Left ventricle myocardium superior (tissue), 1 donor: ENCODE data around the gene CLEC4G. TPM values are rescaled to one million over a fixed set of nuclear protein-coding genes. Genes with fewer than 3 reads are reported as not detected.
"Not testable (repeated sequence)": the region's sequence is repeated elsewhere in the genome, so short reads cannot be mapped to it uniquely, and the experiment has no call there.

Experiments used
- ATAC-seq: fragments of 200-7000 bp; cut with Tn5 transposase; one replicate; pipeline ENCODE4 v1.9.1; 2020; ENCODE audit warnings: mild to moderate bottlenecking, moderate library complexity
- DNase-seq: peaks from one replicate; pipeline ENCODE4 v3.0.0-alpha.2; 2020
- intact Hi-C: fragments of 100-400 bp; cut with micrococcal nuclease; formaldehyde crosslinking; loops from one replicate; pipeline ENCODE4 v1.11.0; 2022
- long read RNA-seq: library from polyadenylated mRNA; unstranded; transcript quantifications from one replicate; pipeline ENCODE4 v2.0.0, GENCODE V29; 2021
- total RNA-seq: library from RNA; stranded (reverse); fragmentation: NEBNext Ultra II Directional; extraction: Animal tissue kit (Norgen Biotek cat#: 25700); gene quantifications from one replicate; pipeline ENCODE4 v1.2.1, GENCODE V29; 2021
- donor health status: DM: no; HTN: yes; CAD: no; lungs with severe emphysema.

The CLEC4G gene, protein sequence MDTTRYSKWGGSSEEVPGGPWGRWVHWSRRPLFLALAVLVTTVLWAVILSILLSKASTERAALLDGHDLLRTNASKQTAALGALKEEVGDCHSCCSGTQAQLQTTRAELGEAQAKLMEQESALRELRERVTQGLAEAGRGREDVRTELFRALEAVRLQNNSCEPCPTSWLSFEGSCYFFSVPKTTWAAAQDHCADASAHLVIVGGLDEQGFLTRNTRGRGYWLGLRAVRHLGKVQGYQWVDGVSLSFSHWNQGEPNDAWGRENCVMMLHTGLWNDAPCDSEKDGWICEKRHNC
- 0.42 TPM for total RNA-seq
- long read RNA-seq, partial matches to known transcripts: 0 of 1 reads
- long read RNA-seq, other reads (novel, unspliced or antisense): 0 of 1 reads

DNA sequence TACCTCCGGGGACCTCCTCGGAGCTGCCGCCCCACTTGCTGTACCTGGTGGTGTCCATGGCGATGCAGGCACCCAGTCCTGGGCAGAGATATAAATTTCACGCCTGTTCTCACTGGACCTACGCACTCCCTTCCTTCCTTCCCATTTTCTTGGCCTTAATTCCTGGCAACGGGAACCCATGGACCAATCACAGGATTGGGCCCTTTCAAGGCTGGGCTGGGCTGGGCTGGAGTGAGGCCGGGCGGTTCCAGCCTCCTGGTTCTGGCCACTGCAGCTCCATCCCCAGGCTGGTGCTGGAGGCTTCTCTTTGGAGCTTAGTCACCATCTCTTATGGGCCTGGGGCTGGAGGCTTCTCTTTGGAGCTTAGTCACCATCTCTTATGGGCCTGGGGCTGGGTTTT, at the start of gene CLEC4G:
Gene CLEC4G, minus strand, starts transcription at position 66 of the 400 bp plus-strand sequence. Its CDS starts 8 bp downstream, at position 58.
- intact Hi-C loops: no loop called here
- DNase-seq: no peak
- no peak for ATAC-seq

DNA sequence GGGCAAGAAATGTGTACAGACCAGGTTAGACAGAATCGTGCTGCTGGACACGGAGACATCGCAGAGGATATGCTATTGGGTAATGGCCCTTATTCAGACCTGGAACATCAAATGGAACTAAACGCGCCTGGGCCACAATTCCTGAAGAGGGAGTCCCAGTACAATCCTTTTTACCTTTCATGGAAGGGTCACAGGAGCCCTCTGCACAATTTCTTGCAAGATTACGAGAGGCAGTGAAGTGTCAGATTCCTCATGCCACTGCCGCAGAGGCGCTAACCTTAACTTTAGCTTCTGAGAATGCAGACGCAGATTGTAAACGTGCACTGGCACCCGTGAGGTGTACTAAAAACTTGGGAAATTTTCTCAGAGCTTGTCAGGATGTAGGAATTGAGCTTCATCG, 49.2 kb upstream of the CLEC4G start:
- no peak for DNase-seq
- intact Hi-C loops: no loop called here
- no peak for ATAC-seq

DNA sequence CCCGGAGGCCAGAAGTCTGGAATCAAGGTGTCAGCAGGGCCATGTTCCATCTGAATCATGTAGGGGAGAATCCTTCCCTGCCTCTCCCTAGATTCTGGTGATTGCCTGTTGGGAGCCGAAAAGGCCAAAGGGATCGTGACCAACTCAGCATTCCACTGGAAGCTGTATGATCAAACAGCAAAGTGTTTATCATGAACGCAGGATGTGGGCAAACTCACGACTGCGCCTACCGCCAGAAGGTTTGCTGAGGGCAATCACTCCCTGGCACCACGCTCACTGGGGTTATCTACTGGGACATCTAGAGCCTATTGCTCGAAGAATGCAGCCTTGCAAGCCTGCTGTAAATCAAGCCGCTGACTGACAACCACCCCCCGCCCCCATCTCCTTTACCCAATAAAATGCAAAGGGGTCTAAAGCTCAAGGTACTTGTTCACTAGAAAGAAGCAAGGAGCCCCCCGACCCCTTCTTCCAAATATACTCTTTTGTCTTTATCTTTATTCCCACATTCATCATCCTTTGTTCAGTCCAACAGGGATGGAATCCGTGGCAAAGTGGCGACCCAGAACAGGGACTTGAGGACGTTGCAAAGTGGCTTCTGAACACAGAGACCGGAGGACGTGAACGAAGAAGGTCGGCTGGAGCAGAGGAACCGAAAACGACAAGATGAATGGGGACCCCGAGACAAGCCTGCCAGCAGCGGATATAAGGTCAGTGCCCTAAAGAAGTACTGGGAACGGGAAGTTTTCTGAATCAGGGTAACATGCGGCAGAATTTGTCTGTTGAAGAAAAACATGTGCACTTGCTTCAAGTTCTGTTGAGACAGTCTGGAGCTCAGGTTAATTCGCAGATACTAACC, 47.9 kb upstream of the CLEC4G start:
- intact Hi-C loops: no loop called here
- DNase-seq (no peak), ATAC-seq (no peak)

DNA sequence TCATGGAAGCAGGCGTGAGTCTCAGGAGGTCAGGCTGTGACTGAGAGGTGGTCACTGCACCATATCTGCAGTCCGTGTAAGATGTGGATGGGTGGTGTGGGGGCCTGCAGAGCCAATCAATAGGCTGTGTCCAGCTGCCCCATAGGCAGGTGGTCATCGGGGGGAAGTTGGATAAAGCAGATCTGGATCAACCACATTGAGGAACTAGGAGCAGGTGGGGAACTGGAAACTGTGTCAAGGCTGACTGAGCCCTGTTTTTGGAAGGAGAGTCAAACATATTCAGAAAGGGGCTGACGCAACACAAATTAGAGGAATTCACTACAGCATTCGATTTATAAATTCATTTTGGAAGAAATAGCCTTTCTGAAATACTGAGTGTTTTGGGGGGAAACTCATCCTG, 46.2 kb upstream of the CLEC4G start:
- no peak for ATAC-seq

DNA sequence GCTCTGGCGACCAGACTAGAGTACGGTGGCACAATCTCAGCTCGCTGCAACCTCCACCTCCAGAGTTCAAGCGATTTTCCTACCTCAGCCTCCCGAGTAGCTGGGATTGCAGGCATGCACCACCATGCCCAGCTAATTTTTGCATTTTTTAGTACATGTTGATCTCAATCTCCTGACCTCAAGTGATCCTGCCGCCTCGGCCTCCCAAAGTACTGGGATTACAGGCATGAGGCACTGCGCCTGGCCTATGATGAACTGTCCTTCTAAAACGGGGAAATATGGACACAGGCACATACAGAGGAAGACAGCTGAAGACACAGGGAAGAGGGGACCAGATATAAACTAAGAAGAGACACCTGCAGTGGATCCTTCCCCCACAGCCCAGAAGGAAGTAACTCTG, 43.9 kb upstream of the CLEC4G start:
- intact Hi-C loops: no loop called here

More for the DNA sequence above, 46.2 kb upstream of the CLEC4G start:
- no peak for DNase-seq
- intact Hi-C loops: no loop called here

DNA sequence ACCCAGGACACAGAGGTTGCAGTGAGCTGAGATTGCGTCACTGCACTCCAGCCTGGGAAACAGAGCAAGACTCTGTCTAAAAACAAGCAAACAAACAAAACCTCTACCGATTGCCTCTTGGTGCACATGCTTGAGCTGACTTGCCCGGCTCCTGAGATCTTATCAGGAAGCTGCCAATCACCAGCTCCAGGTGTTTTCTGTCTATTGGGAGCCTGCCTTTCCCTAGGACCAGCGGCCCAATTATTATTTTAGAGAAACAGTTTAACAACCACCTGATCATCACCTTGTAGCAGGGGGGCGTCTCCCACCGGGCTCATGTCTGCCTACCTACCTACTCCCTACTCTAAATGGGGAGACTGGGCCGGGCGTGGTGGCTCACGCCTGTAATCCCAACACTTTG, 41.9 kb upstream of the CLEC4G start:
- intact Hi-C loops: no loop called here
- DNase-seq: no peak
- no peak for ATAC-seq

More for the DNA sequence above, 43.9 kb upstream of the CLEC4G start:
- DNase-seq (no peak), ATAC-seq (no peak)

DNA sequence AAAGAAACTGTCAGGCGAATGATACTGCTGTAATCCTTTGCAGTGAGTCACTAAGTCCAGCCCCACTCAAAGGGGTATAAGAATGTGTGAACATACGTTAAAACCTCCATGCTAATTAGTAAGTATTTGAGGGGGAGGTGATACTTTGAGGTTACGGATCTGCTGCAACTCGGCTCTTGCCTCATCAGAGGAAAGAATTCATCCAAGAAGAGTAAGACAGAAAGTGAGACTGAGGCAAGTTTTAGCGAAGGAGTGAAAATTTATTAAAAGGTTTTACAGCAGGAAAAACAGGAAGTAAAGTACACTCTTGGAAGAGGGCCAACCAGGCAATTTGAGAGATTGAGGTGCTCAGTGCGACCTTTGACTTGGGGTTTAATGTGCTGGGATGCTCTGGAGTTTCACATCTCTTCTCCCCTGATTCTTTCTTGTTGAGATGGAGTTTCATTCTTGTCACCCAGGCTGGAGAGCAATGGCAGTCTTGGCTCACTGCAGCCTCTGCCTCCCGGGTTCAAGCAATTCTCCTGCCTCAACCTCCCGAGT, 40.9 kb upstream of the CLEC4G start:
- no peak for ATAC-seq
- intact Hi-C loops: no loop called here

DNA sequence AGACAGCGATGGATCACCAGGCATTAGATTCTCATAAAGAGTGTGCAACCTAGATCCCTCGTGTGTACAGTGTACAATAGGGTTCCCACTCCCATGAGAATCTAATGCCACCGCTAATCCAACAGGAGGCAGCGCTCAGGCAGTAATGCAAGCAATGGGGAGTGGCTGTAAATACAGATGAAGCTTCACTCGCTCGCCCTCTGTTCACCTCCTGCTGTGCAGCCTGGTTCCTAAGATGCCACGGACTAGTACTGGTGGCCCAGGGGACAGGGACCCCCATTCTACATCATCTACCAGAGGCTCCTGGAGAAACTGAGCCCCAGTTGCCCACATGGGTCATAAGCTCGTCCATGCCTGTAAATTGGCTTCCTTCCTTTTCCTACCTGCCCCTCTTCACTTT, 39.2 kb upstream of the CLEC4G start:
- no peak for DNase-seq
- intact Hi-C loops: no loop called here
- no peak for ATAC-seq

More for the DNA sequence above, 40.9 kb upstream of the CLEC4G start:
- DNase-seq: no peak

DNA sequence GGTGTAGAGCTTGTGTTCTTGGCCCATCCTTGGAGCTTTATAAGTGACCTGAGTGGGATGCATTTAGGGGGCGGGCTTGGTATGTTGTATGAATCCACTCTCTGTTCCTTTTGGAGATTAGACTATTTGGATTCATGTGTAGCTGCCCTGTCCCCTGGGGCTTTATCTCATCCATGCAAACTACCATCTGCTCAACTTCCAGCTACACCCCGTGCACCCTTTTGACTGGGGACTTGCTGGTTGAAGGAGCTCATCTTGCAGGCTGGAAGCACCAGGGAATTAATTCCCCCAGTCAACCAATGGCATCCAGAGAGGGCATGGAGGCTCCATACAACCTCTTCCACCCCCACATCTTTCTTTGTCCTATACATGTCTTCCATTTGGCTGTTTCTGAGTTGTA, 37.3 kb upstream of the CLEC4G start:
- intact Hi-C loops: no loop called here
- no peak for DNase-seq

DNA sequence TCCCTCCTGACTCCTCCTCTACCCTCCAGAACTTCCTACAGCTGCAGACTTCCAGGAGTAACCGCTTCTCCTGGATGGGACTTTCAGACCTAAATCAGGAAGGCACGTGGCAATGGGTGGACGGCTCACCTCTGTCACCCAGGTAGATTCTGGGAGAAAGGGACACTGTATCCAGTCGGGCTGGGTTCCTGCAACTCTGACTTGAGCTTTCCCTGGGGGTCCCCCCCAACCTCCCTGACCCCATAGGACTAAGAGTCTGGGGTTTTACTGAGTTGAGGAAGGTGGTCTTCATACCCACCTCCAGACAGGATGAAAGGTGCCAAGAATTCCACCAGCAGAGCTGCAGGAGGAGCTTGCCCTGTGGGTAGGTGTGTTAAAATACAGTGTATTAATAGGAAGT, 35.6 kb upstream of the CLEC4G start:
- DNase-seq (no peak), ATAC-seq (no peak)
- intact Hi-C loops: no loop called here

More for the DNA sequence above, 37.3 kb upstream of the CLEC4G start:
- no peak for ATAC-seq

DNA sequence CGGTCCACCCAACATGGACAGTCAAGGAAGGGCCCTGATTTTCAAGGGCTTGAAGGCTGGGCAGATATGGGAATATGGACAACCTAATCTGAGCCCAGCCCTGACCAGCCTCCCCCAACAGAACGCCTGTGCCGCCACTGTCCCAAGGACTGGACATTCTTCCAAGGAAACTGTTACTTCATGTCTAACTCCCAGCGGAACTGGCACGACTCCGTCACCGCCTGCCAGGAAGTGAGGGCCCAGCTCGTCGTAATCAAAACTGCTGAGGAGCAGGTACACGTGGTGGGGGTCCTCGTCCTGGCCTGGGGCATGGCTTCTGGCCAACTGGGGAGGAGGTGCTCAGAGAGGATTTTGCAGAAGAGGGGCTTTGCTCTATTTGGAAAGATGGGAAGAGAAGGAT, 34.6 kb upstream of the CLEC4G start:
- DNase-seq: no peak
- intact Hi-C loops: no loop called here
- ATAC-seq: no peak

DNA sequence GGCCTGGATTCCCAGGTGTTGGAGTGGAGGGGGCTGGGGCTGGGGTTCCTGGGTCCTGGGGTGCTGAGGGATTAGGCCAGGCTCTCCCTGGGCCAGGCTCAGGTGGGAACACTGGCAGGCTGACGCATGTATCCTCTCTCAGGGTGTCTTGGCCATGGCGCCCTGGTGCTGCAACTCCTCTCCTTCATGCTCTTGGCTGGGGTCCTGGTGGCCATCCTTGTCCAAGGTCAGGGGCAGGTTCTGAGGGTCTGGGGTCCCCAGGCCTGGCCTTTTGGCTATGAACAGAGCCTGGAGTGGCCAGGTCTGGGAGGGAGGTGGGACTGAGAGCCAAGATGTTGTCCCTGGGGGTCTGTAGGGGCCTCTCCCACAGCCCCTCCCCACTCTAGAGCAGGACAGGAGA, 33.1 kb upstream of the CLEC4G start:
- ATAC-seq, intact Hi-C loops, DNase-seq: not testable (repeated sequence)

DNA sequence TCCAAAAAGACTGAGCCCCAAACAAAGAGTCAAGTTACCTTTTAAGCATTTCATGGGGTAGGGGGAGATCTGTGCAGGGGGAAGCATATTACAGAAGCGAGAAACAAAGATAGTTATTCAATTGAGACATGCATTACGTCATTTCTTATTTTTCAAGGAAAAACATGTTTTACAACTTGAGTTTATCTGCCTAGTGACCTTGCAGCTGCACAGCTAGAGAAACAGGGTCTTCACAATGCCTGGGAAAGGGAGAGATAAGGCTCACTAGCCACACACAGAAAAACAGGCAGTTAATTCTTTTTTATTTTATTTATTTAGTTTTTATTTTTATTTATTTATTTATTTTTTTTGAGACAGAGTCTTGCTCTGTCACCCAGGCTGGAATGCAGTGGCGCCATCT, 32.2 kb upstream of the CLEC4G start:
- DNase-seq, ATAC-seq, intact Hi-C loops: not testable (repeated sequence)

DNA sequence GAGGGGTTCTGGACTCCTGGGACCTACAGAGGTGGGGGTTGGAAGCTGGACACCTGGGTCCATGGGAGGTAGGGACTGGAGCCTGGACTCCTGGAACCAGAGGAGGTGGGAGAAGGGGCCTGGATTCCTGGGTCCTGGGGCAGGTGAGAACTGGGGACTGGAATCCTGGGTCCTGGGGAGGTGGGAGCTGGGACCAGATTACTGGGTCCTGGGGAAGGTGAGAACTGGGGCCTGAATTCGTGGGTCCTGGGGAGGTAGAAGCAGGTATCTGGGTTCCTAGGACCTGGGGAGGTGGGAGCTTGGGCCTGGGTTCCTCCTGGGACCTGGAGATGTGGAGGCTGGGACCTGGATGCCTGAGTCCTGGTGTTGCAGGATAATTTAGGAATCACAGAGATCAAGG, 31.8 kb upstream of the CLEC4G start:
- ATAC-seq (no peak), DNase-seq (no peak)
- intact Hi-C loops: no loop called here

DNA sequence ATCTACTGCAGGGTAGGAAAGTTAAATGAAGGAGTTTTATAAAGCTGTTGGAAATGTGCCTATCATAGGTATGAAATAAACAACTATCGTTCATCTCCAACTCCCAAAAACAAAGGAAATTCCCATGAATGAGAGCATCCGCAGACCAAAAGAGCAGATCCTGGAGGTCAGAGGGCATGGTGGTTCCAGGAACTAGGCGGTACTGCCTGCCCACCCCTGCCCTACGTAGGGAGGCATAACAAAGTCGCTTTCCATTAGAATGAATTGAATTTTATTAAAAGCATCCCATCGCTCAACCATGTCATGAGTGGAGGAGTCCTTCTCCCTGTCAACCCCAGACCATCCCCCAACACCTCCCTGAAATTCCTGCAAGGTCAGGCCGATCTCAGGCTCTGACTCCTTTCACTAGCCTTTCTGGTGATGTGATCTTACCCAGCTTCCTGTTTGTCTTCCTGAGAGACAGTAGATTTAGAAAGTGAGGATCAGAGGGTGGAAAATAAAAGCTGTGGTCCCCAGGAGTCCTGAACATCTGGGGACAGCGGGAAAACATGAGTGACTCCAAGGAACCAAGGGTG, 30.9 kb upstream of the CLEC4G start, which contains the start of gene CLEC4M:
Gene CLEC4M, plus strand, starts transcription at position 525 of the 575 bp plus-strand sequence. Its CDS starts 24 bp downstream, at position 549.
- DNase-seq: no peak
- intact Hi-C loops: no loop called here

DNA sequence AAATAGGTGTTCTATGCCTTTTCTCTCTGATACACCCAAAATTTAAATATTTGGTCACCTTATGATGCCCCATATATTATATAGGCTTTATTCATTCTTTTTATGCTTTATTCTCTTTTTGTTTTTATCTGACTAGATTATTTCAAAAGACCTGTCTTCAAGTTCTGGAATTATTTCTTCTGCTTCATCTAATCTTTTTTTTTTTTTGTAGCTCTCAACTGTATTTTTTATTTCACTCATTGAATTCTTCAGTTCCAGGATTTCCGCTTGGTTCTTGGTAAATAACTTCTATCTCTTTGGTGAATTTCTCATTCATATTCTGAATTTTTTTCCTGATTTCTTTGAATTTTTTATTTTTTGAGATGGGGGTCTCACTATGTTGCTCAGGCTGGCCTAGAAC, 27.2 kb upstream of the CLEC4G start:
- no peak for DNase-seq
- no peak for ATAC-seq
- intact Hi-C loops: no loop called here

More for the DNA sequence above, 30.9 kb upstream of the CLEC4G start, which contains the start of gene CLEC4M:
- no peak for ATAC-seq

DNA sequence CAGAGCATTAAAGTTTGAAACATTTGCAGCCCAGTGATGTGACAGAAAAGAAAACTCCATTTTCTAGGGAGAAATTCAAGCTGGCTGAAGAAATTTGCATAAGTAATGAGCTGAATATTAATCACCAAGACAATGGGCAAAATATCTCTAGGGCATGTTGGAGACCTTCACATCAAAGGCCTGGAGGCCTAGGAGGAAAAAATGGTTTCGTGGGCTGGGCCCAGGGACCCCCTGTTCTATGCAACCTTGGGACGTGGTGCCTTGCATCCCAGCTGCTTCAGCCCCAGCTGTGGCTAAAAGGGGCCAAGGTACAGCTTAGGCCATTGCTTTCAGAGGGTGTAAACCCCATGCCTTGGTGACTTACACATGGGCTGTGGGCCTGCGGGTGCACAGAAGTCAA, 25.4 kb upstream of the CLEC4G start:
- intact Hi-C loops: no loop called here
- no peak for DNase-seq
- no peak for ATAC-seq

DNA sequence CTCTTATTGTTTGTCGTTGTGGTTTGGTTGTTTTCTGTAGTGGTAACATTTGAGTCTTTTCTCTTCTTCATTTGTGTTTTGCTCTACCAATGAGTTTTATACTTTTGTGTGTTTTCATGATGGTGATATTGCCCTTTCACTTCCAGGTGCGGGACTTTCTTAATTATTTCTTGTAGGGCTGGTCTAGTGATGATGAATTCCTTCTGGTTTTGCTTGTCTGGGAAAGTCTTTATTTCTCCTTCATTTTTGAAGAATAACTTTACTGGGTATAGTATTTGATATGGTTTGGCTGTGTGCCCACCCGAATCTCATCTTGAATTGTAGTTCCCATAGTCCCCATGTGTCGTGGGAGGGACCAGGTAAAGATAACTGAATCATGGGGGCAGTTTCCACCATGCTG, 24.3 kb upstream of the CLEC4G start:
- ATAC-seq (no peak), DNase-seq (no peak)
- intact Hi-C loops: no loop called here

DNA sequence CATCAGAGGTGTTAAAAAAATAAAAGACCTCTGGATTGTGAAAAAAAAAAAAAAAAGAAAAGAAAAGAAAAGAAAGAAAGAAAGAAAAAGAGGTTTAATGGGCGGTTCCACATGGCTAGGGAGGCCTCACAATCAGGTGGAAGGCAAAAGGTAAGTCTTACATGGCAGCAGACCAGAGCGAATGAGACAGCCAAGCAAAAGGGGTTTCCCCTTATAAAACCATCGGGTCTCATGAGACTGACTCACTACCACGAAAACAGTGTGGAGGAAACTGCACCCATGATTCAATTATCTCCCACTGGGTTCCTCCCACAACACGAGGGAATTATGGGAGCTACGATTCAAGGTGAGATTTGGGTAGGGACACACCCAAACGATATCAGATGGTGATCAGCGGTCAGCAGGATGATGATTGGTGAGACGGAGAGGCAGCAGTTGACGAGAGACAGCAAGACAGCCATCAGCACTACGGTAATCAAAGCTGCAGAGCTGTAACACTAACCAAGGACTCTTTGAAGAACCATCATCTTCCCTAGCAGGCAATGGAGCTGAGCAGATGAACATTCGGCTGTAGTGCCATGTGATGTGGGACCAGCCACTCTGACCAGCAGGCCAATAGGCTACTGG, 19.4 kb upstream of the CLEC4G start:
- ATAC-seq (no peak), DNase-seq (no peak)
- intact Hi-C loops: no loop called here
